Loucy (cell line): Measurements from ENCODE around the gene GREB1.

Source experiments
- H2AFZ ChIP-seq: fragments of 200-600 bp; sonication (generic); 2 replicates; pipeline ENCODE4 v1.6.0; 2016; ENCODE audit warnings: antibody characterized with exemption, mild to moderate bottlenecking, low read length, moderate library complexity
- H3F3A ChIP-seq: fragments of 200-600 bp; 2 replicates; pipeline ENCODE4 v1.6.0; 2016; ENCODE audit warnings: antibody characterized with exemption, low read depth, mild to moderate bottlenecking
- H3K27me3 ChIP-seq: fragments of 200-600 bp; sonication (generic); 2 replicates; pipeline ENCODE4 v1.6.1; 2014; ENCODE audit warnings: low read length, mild to moderate bottlenecking; ENCODE audit not compliant: insufficient read depth, poor library complexity, severe bottlenecking
- H3K36me3 ChIP-seq: fragments of 200-600 bp; sonication (generic); 2 replicates; pipeline ENCODE4 v1.6.1; 2016; ENCODE audit warnings: low read length; ENCODE audit not compliant: insufficient read depth
- H3K4me1 ChIP-seq: fragments of 200-600 bp; sonication (generic); 2 replicates; pipeline ENCODE4 v1.5.1; 2014; ENCODE audit warnings: low read length, mild to moderate bottlenecking; ENCODE audit not compliant: insufficient read depth, poor library complexity, severe bottlenecking
- H3K4me2 ChIP-seq: fragments of 200-600 bp; sonication (generic); 2 replicates; pipeline ENCODE4 v1.6.0; 2014; ENCODE audit warnings: antibody characterized with exemption, low read length, low read depth, mild to moderate bottlenecking; ENCODE audit not compliant: poor library complexity, severe bottlenecking
- H3K4me3 ChIP-seq: fragments of 200-600 bp; sonication (generic); 2 replicates; pipeline ENCODE4 v1.5.1; 2014; ENCODE audit warnings: low read length, mild to moderate bottlenecking, mixed read lengths; ENCODE audit not compliant: poor library complexity, severe bottlenecking
- H3K79me2 ChIP-seq: fragments of 200-600 bp; sonication (generic); 2 replicates; pipeline ENCODE4 v1.6.1; 2014; ENCODE audit warnings: low read length; ENCODE audit not compliant: insufficient read depth
- H3K9ac ChIP-seq: fragments of 200-600 bp; sonication (generic); 2 replicates; pipeline ENCODE4 v1.6.0; 2014; ENCODE audit warnings: mild to moderate bottlenecking, low read depth, low read length, moderate library complexity; ENCODE audit not compliant: poor library complexity, severe bottlenecking
- H3K9me2 ChIP-seq: fragments of 200-600 bp; sonication (generic); replicated peaks from 2 replicates; pipeline ENCODE4 v1.6.1; 2016; ENCODE audit warnings: low read depth, low read length, mixed read lengths
- H3K9me3 ChIP-seq: fragments of 200-600 bp; sonication (generic); 2 replicates; pipeline ENCODE4 v1.6.1; 2014; ENCODE audit warnings: mild to moderate bottlenecking, antibody characterized with exemption, low read length, low read depth; ENCODE audit not compliant: insufficient read depth
- H4K20me1 ChIP-seq: fragments of 200-600 bp; sonication (generic); 2 replicates; pipeline ENCODE4 v1.6.0; 2014; ENCODE audit warnings: antibody characterized with exemption, low read length, mild to moderate bottlenecking; ENCODE audit not compliant: insufficient read depth, poor library complexity, severe bottlenecking
- CTCF ChIP-seq: fragments of 200-600 bp; sonication (generic); conservative IDR thresholded peaks from 2 replicates; pipeline ENCODE4 v1.5.1; 2014; ENCODE audit warnings: mild to moderate bottlenecking, antibody characterized with exemption, low read length
- EZH2phosphoT487 ChIP-seq: fragments of 200-600 bp; IDR thresholded peaks from 2 replicates; pipeline ENCODE4 v1.6.1; 2018; ENCODE audit warnings: antibody characterized with exemption, mild to moderate bottlenecking, moderate library complexity, borderline replicate concordance

The GREB1 gene

GRCh38 chr2:11577101-11577883 is 43.4 kb downstream of the GREB1 start:
- H3K4me3 ChIP-seq = no peak overlapping the region
- H3K27me3 ChIP-seq = no peaks in the 10 kb centered on the region
- no peaks in the 10 kb centered on the region for H4K20me1 ChIP-seq
- H3K9me3 ChIP-seq = no peaks in the 10 kb centered on the region
- peaks cover 6% of the 10 kb centered on the region for H3K4me1 ChIP-seq
- H3K36me3 ChIP-seq = no peaks in the 10 kb centered on the region
- no peaks in the 10 kb centered on the region for H3K9me2 ChIP-seq
- no peak overlapping the region for H2AFZ ChIP-seq
- H3K4me2 ChIP-seq = no peak overlapping the region
- no peaks in the 10 kb centered on the region for H3F3A ChIP-seq
- TF ChIP-seq EZH2phosphoT487 (no peak), CTCF (no peak)
- H3K79me2 ChIP-seq = no peaks in the 10 kb centered on the region
- H3K9ac ChIP-seq = no peak overlapping the region

- H3K4me3 ChIP-seq = no peak overlapping the region
- H2AFZ ChIP-seq = no peak overlapping the region
- H3K4me1 ChIP-seq = peaks cover 6% of the 10 kb centered on the region
- no peaks in the 10 kb centered on the region for H3K9me3 ChIP-seq
- H3K9me2 ChIP-seq = no peaks in the 10 kb centered on the region
- no peaks in the 10 kb centered on the region for H3K27me3 ChIP-seq
- no peak overlapping the region for H3K4me2 ChIP-seq
- H3F3A ChIP-seq = no peaks in the 10 kb centered on the region
- H3K79me2 ChIP-seq = no peaks in the 10 kb centered on the region
- no peaks in the 10 kb centered on the region for H3K36me3 ChIP-seq
- no peak overlapping the region for H3K9ac ChIP-seq
- H4K20me1 ChIP-seq = no peaks in the 10 kb centered on the region
- TF ChIP-seq EZH2phosphoT487 (no peak), CTCF (no peak)
Measured at GRCh38 chr2:11578081-11578948, 44.5 kb downstream of the GREB1 start.

DNA sequence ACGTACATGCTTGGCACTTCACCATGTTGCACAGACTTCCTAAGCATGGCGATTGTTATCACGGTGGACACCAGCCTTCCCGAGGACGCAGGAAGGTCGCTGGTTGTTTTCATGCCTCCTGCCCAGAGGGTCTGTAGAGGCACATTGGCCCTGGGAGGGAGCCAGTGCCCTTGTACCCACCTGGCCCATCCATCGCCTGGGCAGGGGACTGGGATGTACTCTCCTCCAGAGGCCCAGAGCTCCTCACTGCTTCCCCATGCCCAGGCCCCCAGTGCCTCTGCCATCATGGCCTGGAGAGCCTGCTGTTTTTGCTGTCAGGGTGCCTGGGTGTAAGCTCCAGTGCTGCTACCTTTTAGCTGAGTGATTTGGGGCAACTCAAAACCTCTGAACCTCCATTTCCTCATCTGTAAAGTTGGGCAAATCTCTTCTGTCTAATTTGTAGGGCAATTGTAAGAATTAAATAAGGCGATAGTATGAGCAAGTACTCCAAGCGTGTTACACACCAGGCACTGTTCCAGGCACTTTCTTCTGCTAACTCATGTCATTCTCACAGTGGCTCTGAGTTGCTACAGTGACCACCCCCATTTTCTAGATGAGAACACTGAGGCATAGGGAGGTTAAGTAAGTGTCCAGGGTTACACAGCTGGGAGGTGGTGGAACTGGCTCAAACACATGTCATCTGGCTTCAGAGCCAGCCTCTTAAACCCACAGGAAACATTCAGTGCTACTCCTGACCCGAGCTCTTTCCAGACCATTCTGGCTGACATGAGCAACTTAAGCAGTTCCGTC is 45.3 kb downstream of the GREB1 start:
- no peaks in the 10 kb centered on the region for H3K4me1 ChIP-seq
- no peaks in the 10 kb centered on the region for H3F3A ChIP-seq
- H3K4me3 ChIP-seq = no peak overlapping the region
- H3K9ac ChIP-seq = no peak overlapping the region
- no peak overlapping the region for H3K4me2 ChIP-seq
- H3K36me3 ChIP-seq = no peaks in the 10 kb centered on the region
- H4K20me1 ChIP-seq = no peaks in the 10 kb centered on the region
- no peak overlapping the region for H2AFZ ChIP-seq
- H3K9me2 ChIP-seq = no peaks in the 10 kb centered on the region
- H3K79me2 ChIP-seq = no peaks in the 10 kb centered on the region
- no peaks in the 10 kb centered on the region for H3K27me3 ChIP-seq
- no peak for TF ChIP-seq EZH2phosphoT487
- TF ChIP-seq CTCF = no peak
- no peaks in the 10 kb centered on the region for H3K9me3 ChIP-seq
